RWPE1 (cell line): ENCODE results near the gene SPOPL.

ENCODE experiments used
- CTCF ChIA-PET: fragments of 350-600 bp; sonication (Branson Sonifier 250); formaldehyde crosslinking; extraction: SDS; loops from one replicate; lab custom pipeline; 2021; lab: Yijun Ruan, JAX
- POLR2A ChIA-PET: fragments of 400-600 bp; formaldehyde crosslinking; extraction: SDS; loops from one replicate; lab custom pipeline; 2020; ENCODE audit warnings: antibody characterized with exemption; ENCODE audit not compliant: low non-redundant PET; lab: Yijun Ruan, JAX
- DNase-seq: peaks from one replicate; pipeline ENCODE4 v3.0.0; 2012; ENCODE audit warnings: low spot score
- H3K27ac ChIP-seq: fragments of 450-650 bp; 2 replicates; pipeline ENCODE4 v1.5.1; 2017
- TF ChIP-seq, protein P1 (sequence below): fragments of 450-650 bp; conservative IDR thresholded peaks from 2 replicates; pipeline ENCODE4 v1.5.1; 2017; ENCODE audit warnings: low read depth, mild to moderate bottlenecking

SPOPL gene

DNA sequence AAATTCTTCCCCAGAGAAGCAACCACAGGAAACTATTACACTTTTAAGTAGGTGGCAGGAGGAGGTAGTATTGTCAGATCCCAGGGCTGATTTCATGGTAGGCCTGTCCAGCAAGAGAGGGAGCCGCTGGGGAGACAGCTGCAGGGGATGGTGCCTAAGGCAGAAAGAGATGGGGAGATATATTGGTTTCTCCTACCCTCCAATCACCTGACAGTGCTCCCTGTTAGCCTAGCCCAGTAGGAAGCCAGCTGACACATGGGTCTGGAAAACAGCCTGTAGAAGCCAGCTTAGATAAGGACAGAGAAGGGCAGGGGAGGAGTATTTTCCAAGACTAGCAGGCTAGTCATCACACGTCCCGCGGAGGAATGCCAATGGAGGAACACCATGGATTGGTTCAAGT is 8.2 kb upstream of the SPOPL start:
- no peak for DNase-seq
- ChIA-PET CTCF (no interaction called here), POLR2A (no interaction called here)
- TF ChIP-seq, protein P1, sequence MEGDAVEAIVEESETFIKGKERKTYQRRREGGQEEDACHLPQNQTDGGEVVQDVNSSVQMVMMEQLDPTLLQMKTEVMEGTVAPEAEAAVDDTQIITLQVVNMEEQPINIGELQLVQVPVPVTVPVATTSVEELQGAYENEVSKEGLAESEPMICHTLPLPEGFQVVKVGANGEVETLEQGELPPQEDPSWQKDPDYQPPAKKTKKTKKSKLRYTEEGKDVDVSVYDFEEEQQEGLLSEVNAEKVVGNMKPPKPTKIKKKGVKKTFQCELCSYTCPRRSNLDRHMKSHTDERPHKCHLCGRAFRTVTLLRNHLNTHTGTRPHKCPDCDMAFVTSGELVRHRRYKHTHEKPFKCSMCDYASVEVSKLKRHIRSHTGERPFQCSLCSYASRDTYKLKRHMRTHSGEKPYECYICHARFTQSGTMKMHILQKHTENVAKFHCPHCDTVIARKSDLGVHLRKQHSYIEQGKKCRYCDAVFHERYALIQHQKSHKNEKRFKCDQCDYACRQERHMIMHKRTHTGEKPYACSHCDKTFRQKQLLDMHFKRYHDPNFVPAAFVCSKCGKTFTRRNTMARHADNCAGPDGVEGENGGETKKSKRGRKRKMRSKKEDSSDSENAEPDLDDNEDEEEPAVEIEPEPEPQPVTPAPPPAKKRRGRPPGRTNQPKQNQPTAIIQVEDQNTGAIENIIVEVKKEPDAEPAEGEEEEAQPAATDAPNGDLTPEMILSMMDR = no peak
- no peak overlapping the region for H3K27ac ChIP-seq

DNA sequence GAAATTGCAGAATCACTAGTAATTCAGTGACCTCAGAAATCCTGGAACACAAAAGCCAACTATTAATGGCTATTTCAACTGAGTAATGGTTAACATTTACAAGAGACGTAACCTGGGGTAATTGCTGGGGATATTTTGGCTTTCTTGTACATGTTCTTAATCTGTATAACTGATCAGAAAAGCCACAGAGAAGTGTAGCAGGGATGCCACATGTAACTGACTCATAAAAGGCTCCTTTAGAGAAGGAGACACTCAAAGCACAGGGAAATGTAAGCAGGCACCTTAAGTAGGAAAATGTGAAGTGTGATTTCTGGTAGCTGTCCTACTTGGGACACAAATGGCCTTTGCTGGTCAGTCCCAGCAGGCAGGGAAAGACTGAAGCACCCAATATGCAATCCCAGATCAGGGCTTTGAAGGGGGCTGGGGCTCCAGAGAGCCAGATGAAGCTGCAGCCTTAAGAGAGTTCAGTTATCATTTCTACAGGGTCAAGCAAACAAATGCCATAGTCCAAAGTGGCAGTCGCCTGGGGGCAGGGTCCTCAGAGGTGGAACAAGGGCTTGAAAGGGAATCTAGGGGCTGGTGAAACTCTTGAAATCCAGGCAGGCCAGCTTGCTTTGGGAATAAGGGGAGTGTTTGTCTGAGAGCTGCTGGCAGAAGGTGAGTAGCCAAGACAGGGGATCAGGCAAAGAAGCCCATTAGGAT is 7.2 kb upstream of the SPOPL start:
- ChIA-PET CTCF (no interaction called here), POLR2A (no interaction called here)
- DNase-seq = no peak
- TF ChIP-seq, protein P1 = no peak
- H3K27ac ChIP-seq = no peak overlapping the region

DNA sequence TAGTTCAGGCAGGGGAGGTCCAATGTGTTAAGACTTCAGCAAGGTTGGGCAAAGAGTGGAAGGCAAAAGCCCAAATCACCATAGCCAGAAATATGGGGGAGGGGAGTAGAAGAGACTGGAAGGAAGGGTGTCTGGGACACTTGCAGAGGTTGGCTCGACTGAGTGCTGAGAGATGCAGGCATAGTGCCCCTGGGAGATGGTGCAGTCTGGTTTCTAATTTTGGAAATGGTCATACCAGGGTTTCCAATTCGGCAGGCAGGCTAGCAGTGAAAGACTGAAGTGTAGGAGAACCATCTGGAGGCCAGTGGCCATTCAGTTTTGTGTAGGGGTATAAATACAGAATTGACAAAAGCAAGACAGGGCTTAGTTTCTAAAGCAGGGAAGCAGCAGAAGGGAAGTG is 6.2 kb upstream of the SPOPL start:
- DNase-seq = no peak
- ChIA-PET POLR2A (no interaction called here), CTCF (no interaction called here)
- TF ChIP-seq, protein P1 = no peak
- no peak overlapping the region for H3K27ac ChIP-seq

DNA sequence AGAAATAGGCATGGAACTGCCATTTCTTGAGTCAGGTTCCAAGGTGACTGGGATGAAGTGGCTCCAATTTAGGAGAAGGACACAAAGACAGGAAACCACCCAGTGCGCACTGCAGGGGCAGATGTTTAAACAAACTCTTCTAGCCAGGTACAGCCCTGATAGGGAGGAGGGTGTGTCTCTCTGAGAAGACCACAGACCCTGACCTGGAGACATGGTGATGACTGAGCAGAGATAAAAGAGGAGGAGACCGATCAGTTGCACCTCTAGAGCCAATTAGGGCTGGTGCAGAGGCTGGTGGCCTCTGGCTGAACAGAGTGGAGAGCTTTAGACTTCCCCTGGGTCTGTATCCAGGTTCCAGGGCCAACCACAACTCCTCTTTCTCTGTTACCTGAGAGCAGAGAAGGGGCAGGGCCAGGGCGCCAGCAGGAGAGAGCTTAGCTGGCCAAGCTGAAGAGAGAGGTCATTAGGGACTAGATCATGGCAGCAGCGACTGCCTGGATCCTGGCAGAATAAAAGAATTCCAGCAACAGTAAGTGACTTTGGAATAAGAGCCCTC is 5.4 kb upstream of the SPOPL start:
- POLR2A ChIA-PET = no interaction called here
- CTCF ChIA-PET = no interaction called here
- TF ChIP-seq, protein P1 = no peak
- no peak for DNase-seq
- no peak overlapping the region for H3K27ac ChIP-seq

DNA sequence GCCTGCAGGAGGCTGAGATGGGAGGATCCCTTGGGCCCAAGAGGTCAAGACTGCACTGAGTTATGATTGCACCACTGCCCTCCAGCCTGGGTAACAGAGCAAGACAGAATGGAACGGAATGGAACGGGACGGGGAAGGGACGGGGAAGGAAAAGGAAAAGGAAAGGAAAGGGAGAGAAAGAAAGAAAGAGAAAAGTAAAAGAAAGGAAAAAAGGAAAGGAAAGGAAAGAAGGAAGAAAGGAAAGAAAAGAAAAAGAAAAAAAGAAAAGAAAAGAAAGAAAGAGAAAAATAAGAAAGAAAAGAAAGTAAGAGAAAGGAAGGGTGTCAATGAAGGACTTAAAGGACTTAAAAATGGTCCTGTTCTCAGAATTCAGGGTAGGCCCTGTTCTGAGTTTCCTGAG is 4.3 kb upstream of the SPOPL start:
- TF ChIP-seq, protein P1 = no peak
- CTCF ChIA-PET = no interaction called here
- POLR2A ChIA-PET = no interaction called here

DNA sequence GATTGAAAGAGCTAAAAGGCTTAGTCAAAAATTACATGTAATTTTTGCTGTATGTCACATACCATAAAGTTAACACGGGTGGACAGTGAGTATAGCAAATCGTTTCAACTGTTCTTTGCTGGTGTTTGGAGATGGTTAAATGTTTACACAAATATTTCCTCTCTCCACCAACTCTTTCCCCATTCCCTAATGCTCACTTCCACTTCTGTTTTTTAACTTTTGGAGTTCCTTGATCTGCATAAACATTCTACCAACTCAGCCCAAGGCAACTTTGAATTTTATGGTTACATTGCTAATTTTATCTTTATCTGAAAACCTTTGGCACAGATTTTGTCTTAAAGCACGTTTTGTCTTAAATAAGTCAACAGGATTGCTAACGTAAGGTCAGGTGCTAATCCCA is 1.9 kb upstream of the SPOPL start:
- DNase-seq = no peak
- no peak overlapping the region for H3K27ac ChIP-seq
- TF ChIP-seq, protein P1 = no peak
- ChIA-PET POLR2A (no interaction called here), CTCF (no interaction called here)

More for the DNA sequence above, 4.3 kb upstream of the SPOPL start:
- no peak overlapping the region for H3K27ac ChIP-seq
- no peak for DNase-seq
